Measurements from ENCODE around the gene IL18R1. TPM values are rescaled to one million over a fixed set of nuclear protein-coding genes. Genes with fewer than 3 reads are reported as not detected.

Gene IL18R1
- total RNA-seq, 1 donor from 2014 or later, result 0.41 TPM

DNA sequence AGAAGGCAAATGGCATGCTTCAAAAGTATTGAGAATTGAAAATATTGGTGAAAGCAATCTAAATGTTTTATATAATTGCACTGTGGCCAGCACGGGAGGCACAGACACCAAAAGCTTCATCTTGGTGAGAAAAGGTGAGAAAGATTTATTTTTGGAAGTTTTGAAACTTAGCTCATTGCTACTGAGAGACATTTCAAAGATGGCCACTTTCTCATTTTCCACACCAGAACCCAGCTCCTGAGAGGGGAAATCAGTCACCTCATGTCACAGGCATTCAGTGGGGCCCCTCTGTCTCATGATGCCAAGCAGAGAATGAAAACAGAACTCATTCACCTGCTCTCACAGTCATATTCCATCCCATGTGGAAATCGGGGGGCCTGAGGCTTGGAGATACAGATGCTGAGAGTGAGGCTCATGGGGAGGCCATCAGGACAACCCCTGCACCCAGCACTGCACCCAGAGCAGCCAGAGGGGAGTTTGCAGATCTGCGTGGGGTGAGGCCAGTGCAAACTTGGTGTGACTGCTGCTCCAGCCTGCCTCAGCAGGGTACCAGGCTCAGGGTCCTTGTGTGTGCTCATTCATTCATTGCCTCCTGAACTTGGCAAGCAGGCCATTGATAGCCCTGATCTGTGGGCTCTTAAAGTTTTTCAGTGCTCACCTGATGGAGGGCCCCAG lies 31.4 kb downstream of the IL18R1 start:
- FAIRE-seq (no peak), DNase-seq (ENCODE audit: low spot score in 2 of 2) (no peak)

DNA sequence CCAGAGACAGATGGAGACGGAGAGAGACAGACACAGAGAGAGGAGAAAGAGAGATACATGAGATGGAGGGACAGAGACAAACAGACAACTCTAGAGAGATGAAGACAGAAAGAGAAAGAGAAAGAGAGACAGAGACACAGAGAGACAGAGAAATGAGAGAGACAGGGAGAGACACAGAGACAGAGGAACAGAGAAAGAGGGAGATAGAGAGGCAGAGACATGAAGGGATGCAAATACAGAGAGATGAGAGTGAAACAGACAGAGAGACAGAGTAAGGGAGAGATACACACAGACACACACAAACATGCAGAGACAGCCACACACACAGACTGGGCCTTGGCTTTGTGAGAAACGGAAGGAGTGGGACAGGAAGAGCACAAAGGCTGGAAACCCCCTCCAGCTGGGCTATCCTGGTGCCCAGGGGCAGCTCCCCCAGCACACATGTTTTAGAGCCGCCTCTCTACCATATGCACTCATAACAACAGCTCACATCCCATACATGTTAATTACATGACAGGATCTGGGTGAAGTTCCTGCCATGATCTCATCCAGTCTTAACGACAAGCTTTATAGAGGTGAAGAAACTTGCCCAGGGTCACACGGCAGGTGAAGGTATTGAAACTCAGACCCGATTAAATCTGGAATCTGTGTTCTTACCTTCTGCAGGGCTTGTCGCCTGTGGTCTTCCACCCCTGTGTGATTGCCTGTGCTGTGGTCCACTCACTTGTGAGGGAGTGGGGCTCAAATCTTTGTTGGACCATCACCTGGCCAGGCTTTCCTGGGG lies 32.4 kb downstream of the IL18R1 start:
- FAIRE-seq, result no peak
- no peak for DNase-seq (ENCODE audit: low spot score in 2 of 2)

DNA sequence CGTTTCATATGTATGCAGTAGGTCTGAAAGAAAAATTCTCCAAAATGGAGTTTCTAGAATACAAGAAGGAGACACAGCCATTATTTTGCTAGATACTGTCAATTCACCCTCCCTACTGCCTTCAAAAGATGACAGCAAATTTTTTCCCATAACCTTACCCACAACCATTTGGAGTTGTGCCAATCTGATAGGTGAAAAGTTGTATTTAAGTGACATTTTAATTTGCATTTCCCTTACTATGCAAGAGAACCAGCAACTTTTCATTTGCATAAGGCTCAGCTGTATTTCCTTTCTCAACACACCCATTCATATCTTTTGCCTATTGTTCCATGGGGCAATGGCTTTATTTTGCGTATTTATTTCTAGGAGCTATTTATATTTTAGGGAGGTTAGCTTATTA lies 36.0 kb downstream of the IL18R1 start:
- FAIRE-seq (no peak), DNase-seq (ENCODE audit: low spot score in 2 of 2) (no peak)

DNA sequence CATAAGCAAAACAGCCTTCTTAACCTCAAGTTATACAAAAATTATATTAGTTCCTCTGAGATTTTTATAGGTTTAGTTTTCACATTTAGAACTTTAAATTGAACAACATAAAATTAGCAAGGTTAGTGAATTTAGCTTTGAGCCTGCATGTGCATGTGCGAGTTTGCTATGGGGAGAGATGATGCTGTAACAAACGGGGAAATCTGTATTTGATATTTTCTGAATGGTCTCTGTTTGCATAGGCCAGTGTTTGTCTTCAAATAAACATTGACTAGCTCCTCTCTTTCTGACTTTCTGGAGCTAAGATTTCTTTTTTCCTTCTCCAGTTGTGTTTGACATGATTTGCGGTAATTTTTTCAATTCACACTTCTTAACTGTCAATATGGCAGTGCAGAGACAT lies 36.5 kb downstream of the IL18R1 start:
- DNase-seq (ENCODE audit: low spot score in 2 of 2), result no peak
- FAIRE-seq, result no peak

DNA sequence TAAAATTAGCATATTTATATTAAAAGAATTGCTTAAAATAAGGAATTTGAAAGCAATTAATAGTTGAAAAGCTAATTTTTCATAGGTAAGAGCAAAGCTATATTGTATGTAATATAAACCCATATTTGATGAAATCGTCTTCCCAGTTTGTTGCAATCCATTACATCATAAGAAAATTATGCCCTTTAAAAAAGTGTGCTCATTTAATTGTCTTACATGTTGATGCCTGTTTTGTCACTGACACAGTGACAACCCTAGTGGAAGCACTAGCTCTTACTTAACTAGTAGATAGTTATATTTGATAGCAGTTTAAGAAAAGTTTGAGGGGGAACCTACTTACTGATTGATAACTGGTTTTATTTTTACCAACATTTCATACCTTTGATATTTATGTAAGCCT lies 37.3 kb downstream of the IL18R1 start:
- FAIRE-seq, result no peak
- DNase-seq (ENCODE audit: low spot score in 2 of 2), result no peak

DNA sequence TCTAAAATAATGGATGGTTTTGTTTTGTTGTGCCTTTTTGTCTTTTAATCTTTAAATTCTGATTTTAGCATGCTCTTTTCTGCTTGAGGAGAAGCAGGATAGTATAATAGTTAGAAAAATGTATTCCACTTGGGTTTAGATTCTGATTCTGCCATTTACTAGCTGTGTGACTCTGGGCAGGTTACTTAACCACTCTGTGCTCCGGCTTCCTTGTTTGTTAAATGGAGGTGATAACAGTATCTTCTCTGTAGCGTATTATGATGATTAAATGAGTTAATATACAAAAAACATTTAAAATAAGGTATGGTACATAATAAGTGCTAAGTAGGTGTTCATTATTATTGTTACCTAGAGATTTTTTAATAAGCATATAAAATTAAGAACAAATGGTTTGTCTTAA lies 40.4 kb downstream of the IL18R1 start:
- DNase-seq (ENCODE audit: low spot score in 2 of 2) (no peak), FAIRE-seq (no peak)

DNA sequence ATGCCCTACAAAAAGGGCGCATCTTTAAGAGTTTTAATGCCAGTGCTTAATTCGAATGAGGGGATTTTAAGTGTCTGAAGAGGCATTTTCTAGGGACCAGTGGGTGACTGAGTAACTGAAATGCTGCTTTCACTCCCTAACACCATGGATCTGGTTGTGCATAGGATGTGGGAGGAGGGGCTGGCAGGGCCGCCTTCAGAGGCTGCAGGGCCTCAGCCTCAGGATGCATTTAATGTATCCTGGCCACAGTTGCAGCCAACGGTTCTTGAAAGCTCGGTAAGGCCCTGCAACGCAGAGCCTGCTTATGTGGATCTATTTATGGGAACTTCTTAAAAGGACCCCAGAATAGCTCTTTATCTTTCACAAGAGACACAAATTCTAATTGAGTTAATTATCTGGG lies 41.6 kb downstream of the IL18R1 start:
- DNase-seq (ENCODE audit: low spot score in 2 of 2) (no peak), FAIRE-seq (no peak)

DNA sequence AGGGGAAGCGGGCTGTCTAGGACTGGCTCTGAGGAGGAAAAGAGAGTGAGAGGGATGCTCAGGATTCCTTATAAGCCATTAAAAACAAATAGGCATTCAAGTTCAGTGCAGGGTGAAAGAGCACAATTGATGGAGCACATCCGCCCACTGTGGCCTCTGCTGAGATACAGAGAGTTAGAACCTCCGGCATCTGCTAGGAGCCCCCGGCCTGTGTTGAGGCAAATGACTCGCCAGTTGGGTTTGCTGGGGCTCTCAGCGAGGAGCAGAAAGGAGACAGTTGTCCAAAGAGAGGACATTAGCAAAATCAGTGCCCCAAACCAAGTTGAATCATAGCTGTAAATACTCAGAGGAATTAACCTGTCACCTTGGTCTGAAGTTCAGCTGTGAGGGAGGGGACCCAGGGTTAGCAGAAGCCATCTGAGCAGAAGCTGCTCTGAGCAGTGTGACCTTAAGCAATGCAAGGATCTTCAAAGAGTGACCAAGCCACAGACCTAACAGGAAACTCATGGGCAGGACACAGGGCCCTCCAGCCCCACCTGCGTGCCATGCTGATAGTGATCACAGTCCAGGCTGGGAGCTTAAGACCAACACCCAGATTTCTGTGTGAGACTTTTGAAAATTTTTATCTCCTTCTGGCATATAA lies 44.0 kb downstream of the IL18R1 start:
- DNase-seq (ENCODE audit: low spot score in 2 of 2) (no peak), FAIRE-seq (no peak)

DNA sequence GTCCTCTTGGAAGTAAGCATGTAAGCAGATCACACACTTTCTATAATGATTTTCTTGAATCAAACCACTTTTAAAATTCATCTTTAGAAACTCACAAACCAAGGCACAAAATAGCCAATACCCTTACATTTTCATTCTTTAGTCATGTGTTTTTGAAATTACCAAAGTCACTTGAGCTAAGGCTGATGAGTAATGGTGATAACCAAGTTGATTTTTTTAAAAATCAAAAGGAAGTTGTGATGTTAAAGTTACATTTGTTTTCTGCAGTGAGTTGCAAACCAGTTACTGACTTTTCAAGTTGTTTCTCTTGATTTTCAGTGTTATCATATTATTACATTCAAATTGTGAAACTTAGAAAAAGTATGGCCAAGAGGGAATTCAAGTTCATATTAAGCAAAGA lies 45.9 kb downstream of the IL18R1 start:
- FAIRE-seq (no peak), DNase-seq (ENCODE audit: low spot score in 2 of 2) (no peak)

DNA sequence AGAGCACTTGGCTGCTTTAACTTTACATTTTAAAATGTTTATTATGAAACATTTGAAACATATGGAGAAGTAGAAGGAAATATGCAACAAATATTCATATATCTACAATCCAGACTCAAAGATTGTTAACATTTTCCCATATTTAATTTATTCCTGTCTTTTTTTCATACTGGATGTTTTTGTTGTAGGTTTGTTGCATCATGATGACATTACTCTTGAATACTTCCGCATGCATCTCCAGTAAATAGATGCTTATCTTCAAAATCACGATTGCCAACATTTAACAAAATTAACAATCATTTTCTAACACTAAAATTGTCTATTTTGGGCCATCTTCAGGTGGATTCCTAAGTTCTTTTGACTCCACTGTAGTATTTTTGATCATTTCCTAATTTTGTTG lies 46.3 kb downstream of the IL18R1 start:
- DNase-seq (ENCODE audit: low spot score in 2 of 2), result no peak
- no peak for FAIRE-seq

DNA sequence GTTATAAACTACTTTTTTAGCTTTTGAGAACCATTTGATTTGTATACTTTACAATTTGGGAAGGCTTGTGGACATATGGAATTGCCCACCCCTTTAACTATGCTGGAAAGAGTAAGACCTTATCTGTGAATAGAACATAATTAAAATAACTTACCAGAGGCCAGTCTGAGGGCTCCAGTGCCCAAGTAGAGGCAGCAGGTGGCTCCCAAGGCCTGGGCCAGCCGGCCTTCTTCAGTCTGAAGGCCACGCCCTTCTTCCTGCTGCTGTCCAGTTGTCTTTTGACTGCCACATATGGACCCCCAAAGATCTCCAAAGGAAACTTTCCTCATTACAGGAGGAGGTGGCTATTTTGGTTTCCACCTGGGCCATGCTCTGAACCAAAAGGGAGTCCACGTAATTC lies 55.4 kb downstream of the IL18R1 start:
- DNase-seq (ENCODE audit: low spot score in 2 of 2) (no peak), FAIRE-seq (no peak)

DNA sequence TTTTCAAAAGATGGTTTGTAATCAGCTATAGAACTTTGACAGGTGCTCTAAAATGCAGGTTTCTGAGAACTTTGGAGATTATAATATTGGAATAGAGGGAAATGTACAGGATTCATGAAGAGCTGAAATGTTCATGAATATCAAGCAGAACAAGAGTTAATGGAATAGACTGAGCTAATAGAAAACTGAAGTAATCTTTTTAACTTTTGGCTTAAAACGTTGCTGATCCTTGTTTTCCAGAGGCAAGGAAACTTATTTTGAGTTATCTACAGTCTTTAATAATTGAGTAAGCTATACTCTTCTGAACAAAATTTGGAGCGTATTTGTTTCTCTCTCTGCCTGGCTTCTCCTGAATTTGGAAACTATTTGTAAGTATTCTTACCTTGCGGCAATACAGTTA lies 56.6 kb downstream of the IL18R1 start:
- FAIRE-seq, result no peak

DNA sequence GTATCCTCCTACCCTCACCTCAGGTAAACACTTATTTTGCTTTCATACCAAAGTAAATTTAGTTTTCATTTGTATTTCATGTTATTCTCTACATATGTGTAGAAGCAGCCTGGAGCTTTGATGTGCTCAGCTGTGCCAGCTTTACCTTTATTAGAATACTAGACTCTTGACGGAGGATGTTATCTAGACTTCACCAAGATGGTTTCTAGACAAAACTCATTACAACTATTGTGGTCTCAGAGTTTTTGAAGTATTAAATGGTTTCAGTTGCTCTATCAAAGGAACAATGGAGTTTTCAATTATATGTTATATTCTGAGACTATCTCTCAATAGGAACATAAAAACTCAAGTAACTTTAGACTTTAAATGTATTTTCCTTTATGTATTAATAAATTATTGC lies 62.4 kb downstream of the IL18R1 start:
- FAIRE-seq (no peak), DNase-seq (ENCODE audit: low spot score in 2 of 2) (no peak)

More for the DNA sequence above, 56.6 kb downstream of the IL18R1 start:
- DNase-seq (ENCODE audit: low spot score in 2 of 2), result no peak

DNA sequence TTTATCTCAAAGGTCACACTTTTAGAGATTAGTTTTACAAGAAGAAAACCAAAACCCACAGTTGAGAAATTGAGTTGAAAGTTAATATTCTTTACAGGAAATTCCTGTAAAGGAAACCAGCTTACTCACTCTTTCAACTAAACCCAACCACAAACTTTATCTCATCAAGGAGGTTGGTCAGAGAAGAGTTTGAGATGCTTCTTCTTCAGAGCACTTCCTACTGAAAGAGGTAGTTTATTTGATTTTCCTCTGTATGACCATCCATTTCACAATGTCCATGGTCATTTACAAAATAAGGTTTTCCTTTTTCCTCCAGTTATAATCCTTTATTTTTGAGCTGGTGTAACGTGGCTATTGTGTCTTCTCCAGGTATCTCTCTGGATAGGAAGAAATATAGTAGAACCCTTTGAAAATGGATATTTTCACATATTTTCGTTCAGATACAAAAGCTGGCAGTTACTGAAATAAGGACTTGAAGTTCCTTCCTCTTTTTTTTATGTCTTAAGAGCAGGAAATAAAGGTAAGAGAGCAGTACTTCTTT lies 62.9 kb downstream of the IL18R1 start:
- no peak for DNase-seq (ENCODE audit: low spot score in 2 of 2)

DNA sequence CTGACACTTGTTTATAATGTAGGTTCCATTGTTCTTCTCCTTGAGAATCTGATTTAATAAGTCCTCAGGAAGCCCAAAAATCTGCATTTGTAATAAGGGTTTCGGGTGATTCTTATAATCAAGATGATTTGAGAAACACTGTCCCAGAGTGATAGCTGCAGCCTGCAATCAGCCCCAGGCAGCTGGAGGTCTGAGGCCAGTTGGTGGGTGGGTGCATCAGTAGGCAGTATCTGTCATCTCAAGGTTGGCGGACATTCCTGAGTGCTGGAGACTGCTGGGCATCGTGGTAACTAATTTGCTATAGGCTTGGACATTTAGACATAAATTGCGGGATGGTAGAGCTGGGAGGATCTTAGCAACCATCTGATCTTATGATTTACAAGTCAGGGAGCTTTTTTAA lies 64.7 kb downstream of the IL18R1 start:
- DNase-seq (ENCODE audit: low spot score in 2 of 2) (no peak), FAIRE-seq (no peak)

More for the DNA sequence above, 62.9 kb downstream of the IL18R1 start:
- no peak for FAIRE-seq

DNA sequence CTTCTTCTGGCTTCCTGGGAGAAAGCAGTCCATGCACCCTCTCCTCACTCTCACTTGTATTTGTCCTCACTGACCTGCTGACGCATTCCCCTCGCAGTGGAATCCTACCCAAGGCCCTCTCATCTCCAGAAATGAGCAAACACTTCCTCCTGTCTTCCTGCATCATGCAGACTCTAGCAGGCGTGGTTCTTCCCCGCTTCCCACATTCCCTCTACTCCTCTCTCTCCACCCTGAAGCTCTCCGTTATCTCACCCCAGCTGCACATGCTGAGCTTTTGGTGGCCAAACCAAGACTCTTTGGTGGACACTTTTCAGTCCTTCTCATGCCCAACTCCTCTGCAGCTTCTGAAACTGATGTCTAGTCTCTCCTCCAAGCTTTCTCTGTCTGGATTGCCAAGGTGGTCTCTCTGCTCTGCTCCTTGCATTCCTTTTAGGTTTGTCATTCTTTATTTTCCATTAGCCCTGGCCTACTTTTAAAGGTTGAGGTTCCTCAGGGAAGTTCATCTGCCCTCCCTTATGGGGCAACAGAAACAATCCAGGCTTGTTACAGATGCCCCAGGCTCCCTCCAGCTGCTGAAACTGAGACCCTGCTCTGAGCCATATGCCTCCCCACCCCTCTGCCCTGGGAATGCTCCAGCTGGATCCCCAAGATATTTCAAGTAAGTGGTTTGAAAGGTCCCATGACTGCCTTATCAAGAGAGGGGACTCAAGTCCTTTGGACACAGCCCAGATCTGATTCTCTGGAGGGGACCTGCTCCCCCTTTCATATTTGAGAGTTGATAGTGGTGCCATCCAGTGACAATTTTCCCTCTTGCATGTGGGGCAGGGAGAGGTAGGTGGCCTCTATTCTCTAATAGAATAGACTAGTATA lies 66.5 kb downstream of the IL18R1 start:
- FAIRE-seq, result no peak
- DNase-seq (ENCODE audit: low spot score in 2 of 2), result no peak

DNA sequence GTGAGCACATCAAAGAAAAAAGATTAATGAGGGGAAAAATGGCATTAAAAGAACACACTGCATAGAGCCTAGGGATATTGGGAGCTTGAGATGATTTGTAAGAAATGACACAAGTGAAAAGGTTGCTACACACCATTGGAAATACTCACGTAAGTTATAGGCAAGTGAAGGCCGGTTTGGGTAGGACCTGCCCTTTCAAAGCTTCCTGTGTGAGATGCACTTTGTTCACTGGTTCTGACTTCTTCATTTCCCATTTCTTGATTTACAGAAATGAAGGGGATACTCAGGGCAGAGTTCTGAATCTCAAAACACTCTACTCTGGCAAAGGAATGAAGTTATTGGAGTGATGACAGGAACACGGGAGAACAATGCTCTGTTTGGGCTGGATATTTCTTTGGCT lies 67.3 kb downstream of the IL18R1 start, which contains the start of gene IL18RAP:
TSS of gene IL18RAP (plus strand) at position 251 of the 400 bp plus-strand sequence. CDS start at position 369, 118 bp downstream.
- no peak for DNase-seq (ENCODE audit: low spot score in 2 of 2)
- FAIRE-seq, result no peak

DNA sequence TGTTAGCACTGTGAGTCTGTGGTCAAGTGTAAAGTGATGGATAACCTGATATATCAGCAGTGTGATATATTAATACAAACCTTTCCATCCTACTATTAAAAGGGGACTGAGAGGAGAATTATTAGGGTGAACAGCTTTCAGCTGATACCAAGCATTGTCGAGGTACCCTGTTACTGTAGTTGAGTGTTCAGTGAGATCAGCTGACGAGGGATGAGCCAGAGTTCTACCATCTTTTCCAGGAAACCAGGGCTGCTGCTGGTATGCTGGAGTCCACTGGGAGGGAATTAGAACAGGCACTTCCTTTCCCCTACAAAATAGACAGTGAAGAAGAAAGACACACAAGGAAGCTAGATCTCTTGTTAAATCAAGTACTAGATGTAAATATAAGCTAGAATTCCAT lies 67.8 kb downstream of the IL18R1 start:
- no peak for DNase-seq (ENCODE audit: low spot score in 2 of 2)
- FAIRE-seq, result no peak

DNA sequence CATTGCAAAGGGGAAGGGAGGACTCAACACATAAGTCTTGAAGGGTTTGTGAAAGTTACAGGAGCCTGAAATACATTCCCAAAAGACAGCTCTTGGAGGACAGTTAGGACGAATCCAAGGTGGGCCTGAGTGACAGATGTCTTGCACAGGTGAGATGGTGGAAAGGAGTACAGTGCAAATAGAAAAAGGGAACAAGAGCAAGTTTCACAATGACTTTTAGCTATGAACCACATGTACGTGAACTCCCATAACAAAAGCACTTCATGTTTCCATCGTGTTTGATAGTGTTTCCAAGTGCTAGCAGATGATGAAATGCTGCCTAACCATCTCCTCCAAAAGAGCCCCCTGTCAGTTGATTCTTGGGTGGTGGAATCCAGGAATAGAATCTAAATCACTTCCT lies 69.2 kb downstream of the IL18R1 start:
- FAIRE-seq (no peak), DNase-seq (ENCODE audit: low spot score in 2 of 2) (no peak)

DNA sequence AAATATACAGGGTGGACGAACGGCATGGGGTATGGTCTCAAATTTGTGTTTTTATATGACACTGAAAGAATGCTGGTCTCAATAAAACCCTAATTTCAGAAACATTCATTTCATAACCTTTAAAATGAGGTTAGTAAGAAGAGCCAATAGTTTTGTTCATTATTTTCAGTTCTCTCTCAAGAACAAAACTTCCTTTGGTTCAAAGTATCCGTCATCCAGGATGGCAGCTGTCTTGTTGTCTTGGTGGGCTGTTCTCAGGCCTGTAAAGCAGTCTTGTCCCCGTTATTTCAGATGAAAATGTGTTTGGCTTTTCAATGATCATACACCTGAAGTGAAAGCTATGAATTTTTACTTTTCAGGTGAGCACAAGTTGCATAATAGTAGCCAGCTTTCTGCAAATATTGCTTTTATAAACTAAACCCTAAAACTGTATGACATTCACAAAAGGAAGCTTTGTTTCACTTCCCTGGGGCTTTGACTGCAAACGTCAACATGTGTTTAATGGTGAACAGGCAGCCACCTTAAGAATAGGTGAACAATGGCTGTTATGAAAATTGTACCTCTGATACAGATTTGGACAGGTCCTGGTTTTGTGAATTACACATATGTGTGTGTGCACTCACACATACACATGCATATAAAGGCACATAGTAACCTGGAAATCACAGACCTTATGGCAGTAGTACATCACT lies 70.0 kb downstream of the IL18R1 start:
- FAIRE-seq (no peak), DNase-seq (ENCODE audit: low spot score in 2 of 2) (no peak)
